Measurements from ENCODE around the gene SLC25A48. TPM values are rescaled to one million over a fixed set of nuclear protein-coding genes. Genes with fewer than 3 reads are reported as not detected.
"Not testable (repeated sequence)": the region's sequence is repeated elsewhere in the genome, so short reads cannot be mapped to it uniquely, and the experiment has no call there.

SLC25A48 gene
- polyA plus RNA-seq, 1 donor = 0.43 TPM

- no peak for DNase-seq
Observed at GRCh38 chr5:135857630-135858311, 23.3 kb downstream of the SLC25A48 start.

GRCh38 chr5:135859186-135859585 is 24.7 kb downstream of the SLC25A48 start:
- DNase-seq = not testable (repeated sequence)

GRCh38 chr5:135859641-135860040 is 25.2 kb downstream of the SLC25A48 start:
- no peak for DNase-seq

GRCh38 chr5:135861641-135862040 is 27.2 kb downstream of the SLC25A48 start:
- DNase-seq = no peak

GRCh38 chr5:135862086-135862485 is 27.6 kb downstream of the SLC25A48 start:
- no peak for DNase-seq

GRCh38 chr5:135862744-135863143 is 28.3 kb downstream of the SLC25A48 start:
- no peak for DNase-seq

- no peak for DNase-seq
Observed at GRCh38 chr5:135864503-135865435, 30.3 kb downstream of the SLC25A48 start.

- DNase-seq = no peak
Observed at GRCh38 chr5:135866016-135866415, 31.6 kb downstream of the SLC25A48 start.

GRCh38 chr5:135867599-135867998 is 33.1 kb downstream of the SLC25A48 start:
- DNase-seq = no peak

- no peak for DNase-seq
Observed at GRCh38 chr5:135868681-135869080, 34.2 kb downstream of the SLC25A48 start.

GRCh38 chr5:135869276-135869675 is 34.8 kb downstream of the SLC25A48 start:
- no peak for DNase-seq

- DNase-seq = no peak
Observed at GRCh38 chr5:135869935-135870334, 35.5 kb downstream of the SLC25A48 start.

- no peak for DNase-seq
Observed at GRCh38 chr5:135871268-135871915, 36.9 kb downstream of the SLC25A48 start.

- no peak for DNase-seq
Observed at GRCh38 chr5:135873831-135874230, 39.4 kb downstream of the SLC25A48 start.

GRCh38 chr5:135874461-135874860 is 40.0 kb downstream of the SLC25A48 start:
- DNase-seq = no peak

GRCh38 chr5:135875567-135875966 is 41.1 kb downstream of the SLC25A48 start:
- no peak for DNase-seq

- DNase-seq = no peak
Observed at GRCh38 chr5:135876146-135876545, 41.7 kb downstream of the SLC25A48 start.

GRCh38 chr5:135877570-135878155 is 43.2 kb downstream of the SLC25A48 start:
- no peak for DNase-seq

- no peak for DNase-seq
Observed at GRCh38 chr5:135878156-135878620, 43.7 kb downstream of the SLC25A48 start.

GRCh38 chr5:135879591-135879990 is 45.1 kb downstream of the SLC25A48 start:
- no peak for DNase-seq

- DNase-seq = no peak
Observed at GRCh38 chr5:135880278-135880677, 45.8 kb downstream of the SLC25A48 start.

- DNase-seq = no peak
Observed at GRCh38 chr5:135880801-135881200, 46.3 kb downstream of the SLC25A48 start.

GRCh38 chr5:135881244-135881643 is 46.8 kb downstream of the SLC25A48 start:
- no peak for DNase-seq
